ENCODE data around the gene NDST3.
A peak's percentile ranks its signal among the peaks of the same experiment; 100 is the strongest.
"Not testable (repeated sequence)": the region's sequence is repeated elsewhere in the genome, so short reads cannot be mapped to it uniquely, and the experiment has no call there.

The NDST3 gene

DNA sequence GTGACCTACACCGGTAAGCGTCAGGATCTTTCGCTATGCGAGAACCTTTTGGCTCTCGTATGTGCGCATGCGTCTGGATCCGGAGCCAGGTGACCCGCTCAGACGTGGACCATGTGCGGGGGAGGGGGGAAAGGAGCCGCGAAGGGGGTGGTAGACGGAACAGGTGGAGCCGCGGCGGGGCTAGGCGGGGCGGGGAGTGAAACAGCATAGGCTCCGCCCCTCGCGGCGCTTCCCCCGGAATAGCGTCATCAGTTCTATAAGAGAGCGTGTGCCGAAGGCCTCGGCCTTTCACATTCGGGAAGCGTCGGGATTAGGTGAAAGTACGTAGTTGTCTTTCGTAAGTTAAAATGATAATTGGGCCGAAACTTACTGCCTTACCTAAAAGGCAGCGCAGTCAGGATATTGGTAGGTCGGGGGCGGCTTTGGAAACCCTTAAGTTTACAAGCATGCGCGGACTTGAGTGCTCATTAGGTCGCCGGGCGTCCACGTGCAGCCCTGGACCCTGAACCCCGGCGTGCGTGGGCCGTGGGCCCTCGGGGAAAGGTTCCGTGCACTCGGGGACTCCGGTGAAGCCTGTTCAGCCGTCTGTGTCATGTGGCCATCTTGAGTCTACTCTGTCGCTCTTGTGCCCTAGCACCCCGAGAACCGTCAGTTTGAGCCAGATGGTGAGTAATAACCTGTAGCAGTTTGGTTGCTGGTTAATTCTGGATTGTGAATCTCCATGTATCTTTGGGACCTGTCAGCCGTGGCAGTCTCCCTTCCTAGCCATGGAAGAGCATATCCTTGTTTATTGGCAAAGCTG is 244.4 kb downstream of the NDST3 start:
- DNase-seq: peak; percentile 93

- no peak for DNase-seq
These were observed 245.0 kb downstream of the NDST3 start for GRCh38 chr4:118279328-118279727.

DNA sequence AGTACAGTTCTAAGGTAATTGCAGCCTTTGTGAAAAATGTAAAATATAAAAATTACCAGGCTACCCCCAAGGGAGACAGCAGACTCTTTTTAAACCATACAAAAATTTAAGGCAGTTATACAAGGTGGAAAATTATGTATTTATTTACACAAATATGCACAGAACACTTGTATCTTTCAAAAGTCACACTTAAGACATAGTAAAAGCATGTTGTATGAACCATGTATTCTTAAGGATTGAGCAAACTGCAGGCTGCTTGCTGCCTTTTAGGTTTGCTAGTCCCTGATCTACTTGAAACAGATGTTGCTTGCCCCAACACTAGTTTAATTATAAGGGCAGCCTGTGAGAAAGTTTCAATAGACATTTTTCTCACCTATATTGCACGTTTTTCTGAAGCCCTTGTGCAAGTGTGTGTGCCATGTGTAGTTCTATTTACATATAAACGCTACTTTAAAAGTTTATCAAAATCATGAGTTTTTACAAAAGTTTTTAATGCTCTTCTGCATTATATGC is 245.7 kb downstream of the NDST3 start:
- no peak for DNase-seq

GRCh38 chr4:118280501-118281218 is 246.4 kb downstream of the NDST3 start:
- peak; percentile 51 for DNase-seq

DNA sequence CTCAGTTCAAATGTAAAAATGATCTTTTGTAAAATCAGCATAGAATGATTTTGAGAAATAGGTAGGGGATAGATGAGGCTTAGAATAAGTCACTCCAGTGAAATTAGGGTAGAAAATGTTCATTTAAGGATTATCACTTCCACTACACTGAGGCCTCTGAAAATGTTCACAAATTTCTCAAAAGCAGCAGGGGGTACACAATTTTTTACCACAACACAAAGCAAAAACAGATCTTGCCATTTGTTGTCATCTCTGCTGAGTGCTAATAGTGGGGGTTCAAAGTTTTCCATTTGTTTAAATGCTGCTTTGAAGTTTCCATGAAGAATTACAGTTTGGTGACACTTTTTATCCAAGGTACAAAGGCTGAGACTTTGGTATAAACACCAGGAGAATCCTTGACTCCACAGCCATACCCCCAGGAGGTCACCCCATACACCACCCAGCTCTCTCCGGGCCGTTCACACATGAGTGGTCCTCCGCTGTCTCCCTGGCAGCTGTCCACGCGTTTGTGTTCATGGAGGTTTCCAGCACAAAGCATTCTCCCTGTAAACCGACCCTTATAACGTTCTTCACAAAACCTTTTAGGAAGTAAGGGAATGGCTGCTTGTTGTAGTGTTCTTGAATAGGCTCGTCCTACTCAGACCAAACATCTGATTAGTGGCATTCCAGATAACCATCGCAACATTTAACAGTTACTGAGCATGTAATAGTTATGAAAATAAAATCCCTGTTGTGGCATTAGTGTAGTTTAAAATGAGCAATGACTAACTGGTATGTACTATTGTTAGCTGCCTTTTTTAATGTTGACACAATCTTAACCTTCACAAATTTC is 247.5 kb downstream of the NDST3 start:
- DNase-seq: peak; percentile 57

- DNase-seq: no peak
These were observed 248.4 kb downstream of the NDST3 start for GRCh38 chr4:118282692-118283091.

GRCh38 chr4:118284169-118284568 is 249.9 kb downstream of the NDST3 start:
- DNase-seq: no peak

- DNase-seq: no peak
These were observed 251.6 kb downstream of the NDST3 start for GRCh38 chr4:118285931-118286330.

DNA sequence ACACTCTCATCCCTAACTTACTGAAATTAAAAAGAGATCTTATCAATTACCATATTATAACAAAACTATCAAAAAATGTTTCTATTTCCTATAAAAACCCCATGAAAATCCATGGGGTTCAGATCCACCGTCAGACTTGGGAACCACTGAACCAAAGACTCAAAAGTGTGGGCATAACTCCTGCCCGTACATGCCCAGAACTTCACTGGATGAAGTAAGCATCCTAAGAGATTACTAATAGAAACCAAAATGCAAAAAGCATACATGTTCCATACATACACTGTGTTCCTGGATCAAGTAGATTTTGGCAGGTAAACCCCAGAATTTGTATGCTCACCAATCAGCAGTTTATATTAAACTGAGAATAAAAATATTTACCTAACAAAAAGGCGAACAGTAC is 252.4 kb downstream of the NDST3 start:
- DNase-seq: no peak

DNA sequence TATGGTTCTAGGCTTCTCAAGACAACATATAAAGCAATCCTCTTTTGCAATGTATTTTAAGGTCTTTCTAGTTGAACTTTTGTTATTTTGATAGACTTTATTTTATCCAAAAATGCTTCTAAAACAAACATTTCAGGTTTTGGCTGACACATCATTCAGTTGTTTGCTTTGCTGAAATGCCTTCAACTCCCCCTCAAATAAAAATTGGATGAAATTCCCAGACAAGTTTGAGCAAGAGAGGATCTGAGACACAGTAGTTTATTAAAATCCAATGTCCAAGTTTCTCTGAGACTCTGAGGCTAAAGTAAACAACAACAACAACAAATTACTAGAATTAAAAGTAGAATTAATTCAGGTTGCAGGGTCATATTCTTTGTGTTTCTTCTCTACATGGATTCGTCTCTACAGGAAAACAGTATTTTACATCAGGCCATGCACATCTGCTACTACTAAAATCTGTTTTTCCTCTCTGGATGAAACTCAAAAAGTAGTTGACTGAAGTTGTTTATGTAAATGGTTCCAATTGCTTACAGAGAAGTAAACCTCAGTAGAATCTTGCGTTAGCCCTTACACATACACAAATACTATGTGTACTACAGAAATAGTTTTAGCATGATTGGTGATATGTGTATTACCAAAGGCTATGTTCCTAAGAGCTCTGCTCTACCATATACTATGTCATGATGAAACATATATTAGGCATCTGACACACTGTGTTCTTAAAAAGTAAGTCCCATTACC is 253.6 kb downstream of the NDST3 start:
- DNase-seq: no peak

- no peak for DNase-seq
These were observed 255.5 kb downstream of the NDST3 start for GRCh38 chr4:118289794-118290193.

DNA sequence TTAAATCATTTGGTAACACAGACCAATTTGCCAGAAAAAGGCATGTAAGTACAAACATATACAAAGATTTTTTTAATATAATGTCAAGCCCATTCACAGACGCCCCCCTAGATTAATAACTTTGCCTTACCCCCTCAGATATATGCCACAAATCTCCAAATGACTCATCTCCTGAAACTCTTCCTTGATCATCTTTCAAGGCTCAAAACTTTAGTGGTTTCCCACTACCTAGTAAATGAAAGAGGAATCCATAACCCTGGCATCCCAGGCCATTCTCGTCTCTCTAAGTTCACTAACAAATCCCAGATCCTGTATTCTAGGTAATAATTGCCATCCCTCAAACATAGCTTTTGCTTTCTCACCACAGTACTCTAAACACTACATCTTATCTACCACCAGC is 256.7 kb downstream of the NDST3 start:
- DNase-seq: no peak

DNA sequence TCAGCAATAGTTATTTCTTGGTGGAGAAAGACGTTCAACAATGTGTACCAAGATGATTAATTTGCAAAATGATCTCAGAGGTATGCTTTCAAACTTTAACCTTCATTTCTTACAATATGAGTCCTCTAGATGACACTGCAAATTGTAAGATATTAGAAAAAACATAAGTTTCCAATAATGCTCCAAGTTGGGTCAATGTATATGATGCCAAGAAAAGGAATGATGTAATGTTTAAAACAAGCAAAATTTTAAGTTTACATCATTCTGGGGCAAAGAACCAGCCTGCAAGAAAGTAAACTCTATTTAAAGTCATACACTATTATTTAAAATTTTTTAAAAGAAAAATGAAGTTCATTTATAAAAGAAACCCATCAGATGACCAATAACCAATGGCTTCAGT is 262.4 kb downstream of the NDST3 start:
- no peak for DNase-seq

DNA sequence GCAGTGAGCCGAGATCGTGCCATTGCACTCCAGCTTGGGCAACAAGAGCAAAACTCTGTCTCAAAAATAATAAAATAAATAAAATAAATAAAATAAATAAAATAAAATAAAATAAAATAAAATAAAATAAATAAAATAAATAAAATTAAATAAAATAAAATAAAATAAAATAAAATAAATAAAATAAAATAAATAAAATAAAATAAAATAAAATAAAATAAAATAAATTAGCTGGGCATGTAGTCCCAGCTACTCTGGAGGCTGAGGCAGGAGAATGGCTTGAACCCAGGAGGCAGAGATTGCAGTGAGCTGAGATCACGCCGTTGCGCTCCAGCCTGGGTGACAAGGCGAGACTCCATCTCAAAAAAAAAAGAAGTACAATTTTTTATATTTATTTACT is 265.3 kb downstream of the NDST3 start:
- DNase-seq: not testable (repeated sequence)

GRCh38 chr4:118307643-118308042 is 273.4 kb downstream of the NDST3 start:
- DNase-seq: no peak
